Femur (tissue), 1 donor: ENCODE results near the gene CHMP4B.
A peak's percentile ranks its signal among the peaks of the same experiment; 100 is the strongest.

ENCODE experiments used
- DNase-seq: peaks from one replicate; pipeline ENCODE4 v3.0.0-alpha.2; 2017

Gene CHMP4B, protein sequence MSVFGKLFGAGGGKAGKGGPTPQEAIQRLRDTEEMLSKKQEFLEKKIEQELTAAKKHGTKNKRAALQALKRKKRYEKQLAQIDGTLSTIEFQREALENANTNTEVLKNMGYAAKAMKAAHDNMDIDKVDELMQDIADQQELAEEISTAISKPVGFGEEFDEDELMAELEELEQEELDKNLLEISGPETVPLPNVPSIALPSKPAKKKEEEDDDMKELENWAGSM

GRCh38 chr20:33810885-33811775 lies at the start of gene CHMP4B:
Gene CHMP4B (plus strand): TSS chr20:33811348. CDS start chr20:33811469, 121 bp downstream.
- peak; percentile 100 for DNase-seq

DNA sequence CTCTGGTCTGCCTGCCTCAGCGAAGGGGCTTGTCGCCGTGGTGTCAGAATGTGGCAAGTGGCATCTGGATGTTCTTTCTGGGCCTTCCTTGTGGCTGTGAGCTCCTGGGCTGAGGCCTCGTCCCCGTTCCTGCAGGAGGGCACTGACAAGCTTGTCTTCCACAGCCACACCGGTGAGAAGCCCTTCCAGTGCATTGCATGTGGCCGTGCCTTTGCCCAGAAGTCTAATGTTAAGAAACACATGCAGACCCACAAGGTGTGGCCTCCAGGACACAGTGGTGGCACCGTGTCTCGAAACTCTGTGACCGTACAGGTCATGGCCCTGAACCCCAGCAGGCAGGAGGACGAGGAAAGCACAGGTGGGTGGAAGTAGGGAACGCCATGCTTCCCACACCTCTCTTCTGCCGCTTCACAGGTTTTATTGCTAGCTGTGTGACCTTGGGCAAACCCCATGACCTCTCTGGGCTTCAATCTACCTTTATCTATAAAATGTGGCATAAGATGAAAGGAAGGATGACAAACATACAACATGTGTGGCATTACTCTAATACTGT lies 49.4 kb upstream of the CHMP4B start:
- DNase-seq, result no peak

- no peak for DNase-seq
These were observed 46.0 kb upstream of the CHMP4B start for GRCh38 chr20:33765099-33765498.

- DNase-seq, result no peak
These were observed 45.6 kb upstream of the CHMP4B start for GRCh38 chr20:33765592-33765991.

GRCh38 chr20:33766686-33767085 lies 44.5 kb upstream of the CHMP4B start:
- no peak for DNase-seq

- DNase-seq, result no peak
These were observed 43.4 kb upstream of the CHMP4B start for GRCh38 chr20:33767777-33768138.

DNA sequence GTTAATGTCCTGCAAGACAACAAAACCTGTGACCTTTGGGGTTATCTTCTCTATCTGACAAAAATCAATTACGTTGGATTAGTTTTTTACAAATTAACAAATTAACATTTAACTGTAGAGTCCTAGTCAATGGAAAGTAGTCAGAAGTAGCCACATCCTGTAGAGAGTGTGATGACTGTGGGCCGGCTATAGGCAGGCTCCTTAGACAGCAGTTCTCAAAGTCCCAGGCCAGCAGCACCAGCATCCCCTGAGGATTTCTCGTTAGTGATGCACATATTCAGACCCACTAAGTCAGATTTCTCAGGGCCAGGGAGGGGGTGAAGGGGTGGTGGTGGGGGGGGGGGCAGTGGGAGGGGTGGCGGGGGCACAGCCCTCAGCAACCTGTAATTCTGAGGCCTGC lies 42.1 kb upstream of the CHMP4B start:
- no peak for DNase-seq

GRCh38 chr20:33770005-33770404 lies 41.1 kb upstream of the CHMP4B start:
- no peak for DNase-seq

GRCh38 chr20:33771938-33772337 lies 39.2 kb upstream of the CHMP4B start:
- no peak for DNase-seq

GRCh38 chr20:33772439-33772838 lies 38.7 kb upstream of the CHMP4B start:
- DNase-seq, result no peak

- no peak for DNase-seq
These were observed 37.6 kb upstream of the CHMP4B start for GRCh38 chr20:33773412-33774089.

DNA sequence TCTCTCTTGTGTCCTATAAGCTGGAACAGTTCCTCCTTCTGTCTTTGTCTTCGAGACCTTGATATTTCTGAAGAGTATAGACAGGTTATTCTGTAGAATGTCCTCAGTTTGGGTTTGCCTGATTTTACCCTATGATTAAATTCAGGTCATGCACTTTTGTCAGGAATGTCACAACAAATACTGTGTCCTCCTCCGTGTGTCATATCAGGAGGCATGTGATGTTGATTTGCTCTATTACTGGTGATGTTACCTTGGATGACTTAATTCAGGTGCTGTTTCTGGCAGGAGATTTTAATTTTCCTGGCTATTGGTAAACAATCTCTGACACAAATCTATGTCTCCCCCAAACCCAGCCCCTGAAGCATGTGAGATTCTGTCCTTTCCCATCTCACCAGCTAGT lies 33.3 kb upstream of the CHMP4B start:
- DNase-seq, result no peak

DNA sequence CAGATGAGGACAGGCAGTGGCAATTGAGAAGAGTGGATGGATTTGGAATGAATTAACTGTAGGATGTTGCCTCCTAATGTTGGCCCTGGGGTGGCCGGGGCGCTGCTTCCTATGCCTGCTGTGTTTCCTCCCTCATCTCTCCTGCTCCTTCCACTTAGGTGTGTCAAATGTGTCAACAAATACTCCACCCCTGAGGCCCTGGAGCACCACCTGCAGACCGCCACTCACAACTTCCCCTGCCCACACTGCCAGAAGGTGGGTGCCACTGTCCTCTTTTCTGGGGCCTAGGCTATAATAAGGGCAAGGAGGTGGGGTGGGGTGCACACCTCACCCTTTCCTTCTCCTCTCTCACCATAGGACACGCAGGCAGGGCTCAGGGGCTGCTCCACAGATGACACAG lies 30.0 kb upstream of the CHMP4B start:
- no peak for DNase-seq

- no peak for DNase-seq
These were observed 29.2 kb upstream of the CHMP4B start for GRCh38 chr20:33781945-33782344.

- DNase-seq, result no peak
These were observed 27.9 kb upstream of the CHMP4B start for GRCh38 chr20:33783256-33783655.

- no peak for DNase-seq
These were observed 27.3 kb upstream of the CHMP4B start for GRCh38 chr20:33783818-33784217.

DNA sequence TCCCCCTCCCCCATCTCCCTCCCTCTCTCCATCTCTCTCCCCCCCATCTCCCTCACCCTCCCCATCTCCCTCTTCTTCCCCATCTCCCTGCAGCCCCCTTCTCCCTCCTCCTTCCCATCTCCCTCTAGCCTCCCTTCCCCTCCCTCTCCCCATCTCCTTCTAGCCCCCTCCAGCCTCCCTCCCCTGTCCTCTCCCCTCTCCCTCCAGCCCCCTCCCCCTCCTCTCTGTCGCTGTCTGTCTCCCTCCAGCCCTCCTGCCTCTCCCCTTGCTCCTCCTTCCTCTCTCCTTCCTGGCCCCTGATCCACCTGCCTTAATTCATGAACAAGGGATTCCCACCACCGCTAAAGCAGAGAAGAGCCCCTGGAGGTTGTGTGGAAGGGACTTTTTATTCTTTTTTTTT lies 26.9 kb upstream of the CHMP4B start:
- DNase-seq, result no peak

GRCh38 chr20:33785503-33785902 lies 25.6 kb upstream of the CHMP4B start:
- no peak for DNase-seq

DNA sequence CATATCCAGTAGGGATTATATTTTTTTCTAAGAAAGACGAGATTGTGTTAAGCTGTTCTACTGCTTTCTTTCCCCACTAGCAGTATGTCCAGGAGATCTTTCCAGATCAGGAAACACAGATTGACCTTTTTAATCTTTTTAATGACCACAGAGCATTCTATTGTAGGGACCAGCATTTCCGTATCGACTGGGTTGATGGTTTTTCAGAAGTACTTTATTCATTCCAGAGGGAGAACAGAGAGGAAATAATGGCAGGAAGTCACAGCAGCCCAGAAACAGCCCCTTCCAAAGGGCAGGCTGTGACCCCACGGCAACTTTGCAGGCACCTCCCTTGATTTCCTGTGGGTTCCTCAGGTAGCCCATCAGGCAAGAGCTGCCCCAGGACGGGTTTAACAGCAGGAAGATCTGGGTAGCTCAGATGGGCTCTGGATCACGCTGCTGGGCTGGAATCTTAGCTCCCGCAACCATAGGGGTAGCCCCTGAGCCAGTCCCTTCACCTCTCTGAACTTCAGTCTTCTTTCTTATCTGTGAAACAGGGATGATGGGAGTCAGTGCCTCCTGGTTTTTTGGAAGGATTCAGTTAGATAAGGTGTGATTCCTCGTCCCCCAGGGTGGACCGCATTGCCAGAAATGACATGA lies 23.8 kb upstream of the CHMP4B start:
- DNase-seq, result no peak

GRCh38 chr20:33788351-33789049 lies 22.6 kb upstream of the CHMP4B start:
- DNase-seq, result no peak

DNA sequence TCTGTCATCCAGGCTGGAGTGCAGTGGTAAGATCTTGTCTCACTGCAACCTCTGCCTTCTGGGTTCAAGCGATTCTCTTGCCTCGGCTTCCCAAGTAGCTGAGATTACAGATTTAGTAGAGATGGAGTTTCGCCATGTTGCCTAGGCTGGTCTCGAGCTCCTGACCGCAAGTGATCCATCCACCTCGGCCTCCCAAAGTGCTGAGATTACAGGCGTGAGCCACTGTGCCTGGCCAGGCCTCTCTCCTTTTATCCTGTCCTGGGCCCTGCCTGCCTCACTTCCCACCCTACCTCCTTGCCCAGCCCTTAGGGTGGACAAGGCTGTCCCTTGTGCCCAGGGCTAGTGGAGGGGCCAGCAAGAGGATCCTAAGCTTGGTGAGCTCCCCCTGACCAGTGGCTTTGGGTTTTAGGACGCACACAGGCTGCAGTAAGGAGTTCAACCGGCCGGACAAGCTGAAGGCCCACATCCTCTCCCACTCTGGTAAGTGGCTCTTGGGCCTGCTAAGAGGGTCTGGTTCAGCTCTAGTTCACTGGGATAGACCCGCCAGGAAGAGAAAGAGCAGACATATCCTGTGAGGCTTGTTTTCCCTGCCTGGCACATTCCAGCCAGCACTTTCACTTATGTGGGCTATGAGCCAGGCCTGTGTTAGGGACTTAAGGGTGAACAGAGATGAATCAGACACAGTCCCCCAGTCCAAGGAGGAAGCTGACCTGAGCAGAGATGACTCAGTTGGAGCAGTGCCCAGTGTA lies 21.9 kb upstream of the CHMP4B start:
- peak; percentile 55 for DNase-seq

DNA sequence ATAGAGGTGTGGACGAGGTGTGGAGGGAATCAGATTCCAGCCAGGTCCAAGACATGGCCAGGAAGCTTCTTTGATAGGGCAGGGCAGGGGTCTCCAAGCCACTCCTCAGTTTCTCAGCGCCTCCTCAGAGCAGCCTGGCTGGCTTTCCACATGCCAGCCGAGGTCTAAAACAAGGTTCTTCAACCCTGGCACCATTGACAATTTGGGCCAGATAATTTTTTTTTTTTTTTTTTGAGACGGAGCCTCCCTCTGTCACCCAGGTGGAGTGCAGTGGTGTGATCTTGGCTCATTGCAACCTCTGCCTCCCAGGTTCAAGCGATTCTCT lies 21.3 kb upstream of the CHMP4B start:
- DNase-seq, result no peak
